Lung (tissue), 12 donors: Measurements from ENCODE around the gene DDIT4. TPM values are rescaled to one million over a fixed set of nuclear protein-coding genes. Genes with fewer than 3 reads are reported as not detected.

Source experiments
- ATAC-seq: fragments of 200-7000 bp; cut with Tn5 transposase; one replicate; pipeline ENCODE4 v1.9.1; 2020; ENCODE audit warnings: moderate number of reproducible peaks; ENCODE audit not compliant: insufficient read depth, low FRiP score
- DNase-seq, 3 donors: peaks; one replicate each; pipeline ENCODE4 v3.0.0-alpha.2; 2013 to 2017
- H3K27ac ChIP-seq, 2 donors: one replicate each; pipeline ENCODE4 v1.5.1; 2013; ENCODE audit warnings: mild to moderate bottlenecking in 2 of 2, moderate library complexity in 2 of 2, control low read depth in 1 of 2, inconsistent platforms in 1 of 2, low read depth in 1 of 2, low read length in 1 of 2
- H3K27me3 ChIP-seq, 3 donors: one replicate each; pipeline ENCODE4 v1.5.1; 2013; ENCODE audit warnings: low read length in 2 of 3; ENCODE audit not compliant: control insufficient read depth in 3 of 3, insufficient read depth in 3 of 3
- H3K36me3 ChIP-seq, 4 donors: one replicate each; pipeline ENCODE4 v1.5.1; 2013; ENCODE audit warnings: low read length in 4 of 4, mild to moderate bottlenecking in 1 of 4, moderate library complexity in 1 of 4; ENCODE audit not compliant: control insufficient read depth in 4 of 4, insufficient read depth in 4 of 4
- H3K4me1 ChIP-seq, 5 donors: one replicate each; pipeline ENCODE4 v1.5.1; 2013; ENCODE audit warnings: low read length in 5 of 5, mild to moderate bottlenecking in 2 of 5, moderate library complexity in 1 of 5; ENCODE audit not compliant: control insufficient read depth in 5 of 5, insufficient read depth in 5 of 5
- H3K4me3 ChIP-seq: one replicate; pipeline ENCODE4 v1.5.1; 2013; ENCODE audit warnings: mild to moderate bottlenecking, control low read depth, moderate library complexity
- H3K9ac ChIP-seq, 2 donors: one replicate each; pipeline ENCODE4 v1.5.1; 2013; ENCODE audit warnings: low read length in 2 of 2, control low read depth in 1 of 2; ENCODE audit not compliant: insufficient read depth in 1 of 2
- H3K9me3 ChIP-seq, 4 donors: one replicate each; pipeline ENCODE4 v1.5.1; 2013; ENCODE audit warnings: low read length in 3 of 4, mild to moderate bottlenecking in 1 of 4, moderate library complexity in 1 of 4; ENCODE audit not compliant: control insufficient read depth in 4 of 4, insufficient read depth in 3 of 4
- CTCF ChIP-seq: IDR thresholded peaks from 2 replicates; pipeline ENCODE4 v1.5.1; 2012; ENCODE audit warnings: mild to moderate bottlenecking; ENCODE audit errors: control extremely low read depth, extremely low read depth
- WGBS, 2 donors: extraction: QIAGEN DNeasy Blood & Tissue Kit; methylation state at CpG; one replicate each; pipeline ENCODE4 v1.1.7; 2013; 5-methylcytosine and 5-hydroxymethylcytosine counted together
- polyA plus RNA-seq, 2 donors: library from polyadenylated mRNA; stranded (reverse); fragments of 200-250 nt; gene quantifications; one replicate each; pipeline ENCODE4 v1.2.1, GENCODE V29; 2013
- total RNA-seq, 2 donors: library from RNA; depleted of rRNA in 1 of 2; stranded (reverse); fragments of >200 nt in 1 of 2; gene quantifications; one replicate each; pipeline ENCODE4 v1.2.1, GENCODE V29; 2014 to 2021
- donor health status: control.
- donor health status: control.
- donor health status: Bipolar disorder and iron deficiency.
- donor health status: healthy.
- donor health status: DM: yes; HTN: yes; CAD: no.

The DDIT4 gene
- total and polyA plus RNA-seq, 4 donors = 55.3 to 190 (median 171) TPM

DNA sequence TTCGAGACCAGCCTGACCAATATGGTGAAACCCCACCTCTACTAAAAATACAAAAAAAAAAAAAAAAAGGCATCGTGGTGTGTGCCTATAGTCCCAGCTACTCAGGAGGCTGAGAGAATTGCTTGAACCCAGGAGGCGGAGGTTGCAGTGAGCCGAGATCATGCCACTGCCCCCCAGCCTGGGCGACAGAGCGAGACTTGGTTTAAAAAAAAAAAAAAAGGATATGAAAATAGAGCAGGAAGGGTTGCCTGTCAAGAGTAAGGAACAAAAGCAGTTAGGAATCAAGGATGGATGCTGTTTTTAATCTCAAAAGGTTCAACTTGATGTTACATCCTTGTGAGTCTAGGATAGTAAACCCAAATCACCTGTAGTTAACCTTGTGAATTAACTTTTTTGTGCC, 45.9 kb upstream of the DDIT4 start:
- TF ChIP-seq CTCF = no peak
- Histone ChIP-seq H3K36me3 (peaks cover 9 to 18% (median 16%) of the 10 kb centered on the region in 4 donors), H3K27me3 (no peaks in the 10 kb centered on the region), H3K4me1 (peaks cover 0 to 13% (median 5%) of the 10 kb centered on the region in 5 donors), H3K9ac (no peak overlapping the region), H3K4me3 (no peak overlapping the region), H3K9me3 (no peaks in the 10 kb centered on the region), H3K27ac (no peak overlapping the region)
- no peak for DNase-seq
- WGBS, 2 donors = 89 to 90% methylated on average over 6 of the region's 6 CpGs
- no peak for ATAC-seq

GRCh38 chr10:72228318-72228751, 45.4 kb upstream of the DDIT4 start:
- ATAC-seq = no peak
- no peaks in the 10 kb centered on the region for H3K27me3 ChIP-seq

GRCh38 chr10:72229261-72230251, 44.2 kb upstream of the DDIT4 start:
- no peak for TF ChIP-seq CTCF
- peaks cover 0 to 6% (median 1%) of the 10 kb centered on the region in 5 donors for H3K4me1 ChIP-seq
- no peak for ATAC-seq
- no peaks in the 10 kb centered on the region for H3K9me3 ChIP-seq
- peaks cover 16 to 27% (median 19%) of the 10 kb centered on the region in 4 donors for H3K36me3 ChIP-seq
- H3K9ac ChIP-seq = no peak overlapping the region
- H3K27ac ChIP-seq = peak overlapping the region; percentile 65 to 75
- no peak overlapping the region for H3K4me3 ChIP-seq
- no peaks in the 10 kb centered on the region for H3K27me3 ChIP-seq
- WGBS, 2 donors = 49 to 57% methylated on average over 8 of the region's 8 CpGs
- DNase-seq = no peak

More at GRCh38 chr10:72228318-72228751, 45.4 kb upstream of the DDIT4 start:
- WGBS, 2 donors = 71 to 82% methylated on average over 2 of the region's 2 CpGs
- H3K4me1 ChIP-seq = peaks cover 0 to 10% (median 3%) of the 10 kb centered on the region in 5 donors
- no peak for TF ChIP-seq CTCF
- H3K9ac ChIP-seq = no peak overlapping the region
- H3K36me3 ChIP-seq = peaks cover 14 to 23% (median 19%) of the 10 kb centered on the region in 4 donors
- DNase-seq = no peak
- no peak overlapping the region for H3K27ac ChIP-seq
- H3K9me3 ChIP-seq = no peaks in the 10 kb centered on the region
- no peak overlapping the region for H3K4me3 ChIP-seq
